Hepatocyte (in vitro differentiated cells): Measurements from ENCODE around the gene HTR2C.

Experiments
- EZH2 ChIP-seq: fragments of 200-600 bp; sonication (generic); IDR thresholded peaks from 2 replicates; pipeline ENCODE4 v1.6.1; 2016; ENCODE audit warnings: antibody characterized with exemption, mild to moderate bottlenecking, borderline replicate concordance
- TF ChIP-seq, protein P1 (sequence below): fragments of 200-600 bp; sonication (generic); IDR thresholded peaks from 2 replicates; pipeline ENCODE4 v1.5.1; 2016; ENCODE audit warnings: antibody characterized with exemption, mild to moderate bottlenecking; ENCODE audit not compliant: poor library complexity

DNA sequence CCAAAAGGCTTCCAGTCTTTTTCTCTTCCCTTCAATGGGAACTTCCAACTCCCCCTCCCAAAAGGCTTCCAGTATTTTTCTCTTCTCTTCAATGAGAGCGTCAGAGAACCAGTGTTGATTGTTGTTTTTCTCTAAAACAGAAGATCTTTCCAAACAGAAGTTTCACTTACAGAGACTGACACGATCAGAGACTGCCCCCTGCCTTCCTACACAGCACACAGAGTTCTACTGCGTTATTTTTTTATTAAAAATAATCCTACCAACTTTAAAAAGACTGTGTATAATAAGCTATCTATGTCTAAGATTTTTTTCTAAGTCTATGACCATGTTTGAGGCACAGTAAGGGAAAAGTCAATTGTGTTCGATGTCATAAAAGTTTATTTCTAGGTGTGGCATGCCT, 3.5 kb upstream of the HTR2C start:
- TF ChIP-seq, protein P1, sequence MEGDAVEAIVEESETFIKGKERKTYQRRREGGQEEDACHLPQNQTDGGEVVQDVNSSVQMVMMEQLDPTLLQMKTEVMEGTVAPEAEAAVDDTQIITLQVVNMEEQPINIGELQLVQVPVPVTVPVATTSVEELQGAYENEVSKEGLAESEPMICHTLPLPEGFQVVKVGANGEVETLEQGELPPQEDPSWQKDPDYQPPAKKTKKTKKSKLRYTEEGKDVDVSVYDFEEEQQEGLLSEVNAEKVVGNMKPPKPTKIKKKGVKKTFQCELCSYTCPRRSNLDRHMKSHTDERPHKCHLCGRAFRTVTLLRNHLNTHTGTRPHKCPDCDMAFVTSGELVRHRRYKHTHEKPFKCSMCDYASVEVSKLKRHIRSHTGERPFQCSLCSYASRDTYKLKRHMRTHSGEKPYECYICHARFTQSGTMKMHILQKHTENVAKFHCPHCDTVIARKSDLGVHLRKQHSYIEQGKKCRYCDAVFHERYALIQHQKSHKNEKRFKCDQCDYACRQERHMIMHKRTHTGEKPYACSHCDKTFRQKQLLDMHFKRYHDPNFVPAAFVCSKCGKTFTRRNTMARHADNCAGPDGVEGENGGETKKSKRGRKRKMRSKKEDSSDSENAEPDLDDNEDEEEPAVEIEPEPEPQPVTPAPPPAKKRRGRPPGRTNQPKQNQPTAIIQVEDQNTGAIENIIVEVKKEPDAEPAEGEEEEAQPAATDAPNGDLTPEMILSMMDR, result peak; percentile 58
- TF ChIP-seq EZH2, result no peak
